ENCODE results near the gene FSTL1. TPM values are rescaled to one million over a fixed set of nuclear protein-coding genes. Genes with fewer than 3 reads are reported as not detected.

Gene FSTL1
- total RNA-seq, 5 donors from 2014 or later (not counting 1 experiment from before 2014, with no cell fraction given): 0.76 to 5.1 (median 1.5) TPM

DNA sequence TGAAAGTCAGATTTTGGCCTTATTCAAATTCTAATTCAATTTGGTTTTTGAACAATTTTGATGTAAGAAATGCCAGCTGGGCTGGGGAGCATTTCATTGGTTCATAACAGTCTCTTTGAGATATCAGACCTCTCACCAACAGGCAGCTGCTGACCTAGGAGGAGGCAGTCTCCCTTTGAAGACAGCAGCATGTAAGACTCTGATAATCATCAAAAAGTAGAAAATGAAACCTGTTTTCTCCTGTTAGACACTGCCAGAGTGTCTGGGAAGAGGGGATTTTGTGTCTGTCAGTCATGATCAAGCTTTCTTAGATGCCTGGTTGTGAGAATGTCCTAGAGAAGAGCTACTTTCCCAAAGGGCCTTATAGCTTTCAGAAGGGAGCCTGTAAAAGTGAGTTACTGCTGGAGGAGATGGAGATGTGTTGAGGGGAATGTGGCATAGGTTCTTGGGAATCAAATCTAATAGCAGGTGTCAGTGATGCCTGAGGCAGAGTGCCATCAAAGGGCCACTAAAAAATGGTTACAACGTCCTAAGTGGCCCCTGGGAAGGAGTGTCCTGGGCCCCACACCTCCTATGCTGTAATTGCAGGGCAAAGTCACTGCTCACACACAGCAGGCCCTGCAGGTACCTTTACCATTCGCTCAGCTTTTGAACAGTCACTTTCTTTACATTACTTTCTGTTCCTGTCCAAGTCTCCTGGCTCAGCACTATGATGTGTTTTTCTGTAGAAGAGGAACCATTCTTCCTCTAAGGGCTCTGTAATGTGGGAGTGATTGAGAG lies 43.1 kb downstream of the FSTL1 start:
- H3K9me3 ChIP-seq: no peaks in the 10 kb centered on the region
- H3K27me3 Mint-ChIP-seq: peaks cover 0 to 3% of the 10 kb centered on the region in 2 donors
- no peak overlapping the region for H3K4me3 ChIP-seq (ENCODE audit: control insufficient read depth in 1 of 2, extremely low read depth in 1 of 2, low read length in 1 of 2)
- no peaks in the 10 kb centered on the region for H3K4me1 ChIP-seq (ENCODE audit: control insufficient read depth in 1 of 2, extremely low read depth in 1 of 2, insufficient read depth in 2 of 2, low read length in 2 of 2)
- H3K4me3 Mint-ChIP-seq: no peak overlapping the region
- ChIA-PET POLR2A (no interaction called here), CTCF (interaction anchor here (1.1 to 2.2 kb wide), 2 partner anchors 9 to 10 kb away, joined by 5 to 9 read pairs; no protein-coding TSS in a partner anchor)
- H3K27ac ChIP-seq (ENCODE audit: low read length): no peak overlapping the region
- no peak for DNase-seq
- H3K27me3 ChIP-seq (replicated peaks in 1 of 2; ENCODE audit: control insufficient read depth in 2 of 2, extremely low read depth in 1 of 2, insufficient read depth in 2 of 2, low read length in 1 of 2): no peaks in the 10 kb centered on the region
- H3K4me1 Mint-ChIP-seq: no peaks in the 10 kb centered on the region
- no peaks in the 10 kb centered on the region for H3K36me3 ChIP-seq (ENCODE audit: control insufficient read depth in 2 of 2, extremely low read depth in 1 of 2, insufficient read depth in 1 of 2, low read length in 1 of 2)
- H3K9me3 Mint-ChIP-seq: no peaks in the 10 kb centered on the region
- no peak for ATAC-seq (replicated peaks in 1 of 4)
- H3K36me3 Mint-ChIP-seq: no peaks in the 10 kb centered on the region
- 33% methylated on average over 1 of the region's 2 CpGs for WGBS (ENCODE audit: insufficient coverage)
- no peak overlapping the region for H3K27ac Mint-ChIP-seq

DNA sequence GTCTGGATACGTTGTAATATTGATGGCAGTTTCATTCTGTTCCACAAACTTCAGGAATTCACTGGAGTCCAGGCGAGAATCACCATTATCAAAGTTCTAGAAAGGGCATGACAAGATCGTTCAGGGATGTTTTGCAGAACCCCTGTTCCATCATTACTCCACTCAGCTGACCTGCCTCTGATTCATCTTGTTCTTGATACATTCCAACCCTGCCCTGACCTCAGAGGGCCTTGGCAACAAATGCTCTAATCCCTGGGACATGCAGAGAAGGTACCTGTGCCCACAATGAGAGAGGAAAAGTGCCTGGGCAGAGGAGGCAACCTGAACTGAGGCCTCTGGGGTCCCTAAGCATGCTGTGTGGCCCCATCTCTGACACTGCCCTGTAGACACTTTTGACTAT lies 45.9 kb downstream of the FSTL1 start:
- no peak overlapping the region for H3K27ac ChIP-seq (ENCODE audit: low read length)
- ATAC-seq (replicated peaks in 1 of 4): no peak
- ChIA-PET CTCF (interaction anchor here in 1 of 2 donors (1.5 kb wide), 1 partner anchor 13 kb away, joined by 6 read pairs; no protein-coding TSS in a partner anchor), POLR2A (no interaction called here)
- H3K4me3 ChIP-seq (ENCODE audit: control insufficient read depth in 1 of 2, extremely low read depth in 1 of 2, low read length in 1 of 2): no peak overlapping the region
- Mint-ChIP-seq H3K36me3 (no peaks in the 10 kb centered on the region), H3K27me3 (peaks cover 0 to 4% of the 10 kb centered on the region in 2 donors), H3K27ac (no peak overlapping the region), H3K4me1 (no peaks in the 10 kb centered on the region), H3K9me3 (no peaks in the 10 kb centered on the region), H3K4me3 (no peak overlapping the region)
- H3K9me3 ChIP-seq: no peaks in the 10 kb centered on the region
- H3K36me3 ChIP-seq (ENCODE audit: control insufficient read depth in 2 of 2, extremely low read depth in 1 of 2, insufficient read depth in 1 of 2, low read length in 1 of 2): no peaks in the 10 kb centered on the region
- no peaks in the 10 kb centered on the region for H3K27me3 ChIP-seq (replicated peaks in 1 of 2; ENCODE audit: control insufficient read depth in 2 of 2, extremely low read depth in 1 of 2, insufficient read depth in 2 of 2, low read length in 1 of 2)
- no peaks in the 10 kb centered on the region for H3K4me1 ChIP-seq (ENCODE audit: control insufficient read depth in 1 of 2, extremely low read depth in 1 of 2, insufficient read depth in 2 of 2, low read length in 2 of 2)
- no peak for DNase-seq
- WGBS (ENCODE audit: insufficient coverage): 83% methylated on average over 2 of the region's 3 CpGs

DNA sequence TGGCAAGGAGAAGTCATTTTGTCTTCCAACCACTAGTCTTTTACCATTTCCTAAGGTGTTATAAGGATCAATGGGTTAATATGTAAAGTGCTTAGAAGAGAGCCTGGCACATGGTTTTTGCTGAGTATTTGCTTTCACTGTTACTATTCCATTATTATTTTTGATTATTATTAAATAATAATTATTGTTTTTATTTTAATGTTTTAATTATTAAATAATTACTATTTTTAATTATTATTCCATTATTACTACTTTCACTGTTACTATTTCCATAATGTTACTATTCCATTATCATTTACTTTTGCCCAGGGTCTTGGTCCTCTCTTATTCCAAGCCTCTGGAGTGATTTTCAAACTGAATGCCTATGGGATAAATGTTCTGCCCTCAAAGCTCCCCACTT lies 48.5 kb downstream of the FSTL1 start:
- no peak overlapping the region for H3K4me3 ChIP-seq (ENCODE audit: control insufficient read depth in 1 of 2, extremely low read depth in 1 of 2, low read length in 1 of 2)
- Mint-ChIP-seq H3K4me1 (no peaks in the 10 kb centered on the region), H3K27me3 (peaks cover 0 to 4% of the 10 kb centered on the region in 2 donors), H3K36me3 (no peaks in the 10 kb centered on the region), H3K9me3 (no peaks in the 10 kb centered on the region), H3K4me3 (no peak overlapping the region), H3K27ac (no peak overlapping the region)
- no peak overlapping the region for H3K27ac ChIP-seq (ENCODE audit: low read length)
- CTCF ChIA-PET: no interaction called here
- H3K27me3 ChIP-seq (replicated peaks in 1 of 2; ENCODE audit: control insufficient read depth in 2 of 2, extremely low read depth in 1 of 2, insufficient read depth in 2 of 2, low read length in 1 of 2): no peaks in the 10 kb centered on the region
- POLR2A ChIA-PET: no interaction called here
- DNase-seq (no peak), ATAC-seq (replicated peaks in 1 of 4) (no peak)
- H3K9me3 ChIP-seq: no peaks in the 10 kb centered on the region
- H3K4me1 ChIP-seq (ENCODE audit: control insufficient read depth in 1 of 2, extremely low read depth in 1 of 2, insufficient read depth in 2 of 2, low read length in 2 of 2): no peaks in the 10 kb centered on the region
- no peaks in the 10 kb centered on the region for H3K36me3 ChIP-seq (ENCODE audit: control insufficient read depth in 2 of 2, extremely low read depth in 1 of 2, insufficient read depth in 1 of 2, low read length in 1 of 2)

DNA sequence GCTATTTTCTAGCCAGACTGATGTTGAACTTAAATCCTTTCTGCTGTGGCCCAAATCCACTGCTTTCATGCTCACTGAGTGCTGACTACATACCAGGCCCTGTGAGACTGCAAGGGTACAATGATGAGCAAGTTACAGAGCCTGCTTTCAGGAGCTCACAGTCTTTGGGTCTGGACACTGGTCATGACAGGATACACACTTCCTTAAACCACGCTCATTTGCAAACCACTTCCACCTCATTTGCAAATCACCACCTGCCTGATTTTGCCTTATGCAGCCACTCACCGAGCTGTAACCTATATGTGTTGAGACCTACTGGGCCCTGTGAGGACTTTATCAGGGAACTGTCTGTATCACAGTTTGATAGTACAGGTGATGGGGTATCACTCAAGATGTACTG lies 51.4 kb downstream of the FSTL1 start:
- Histone ChIP-seq H3K4me1 (ENCODE audit: control insufficient read depth in 1 of 2, extremely low read depth in 1 of 2, insufficient read depth in 2 of 2, low read length in 2 of 2) (no peaks in the 10 kb centered on the region), H3K27me3 (replicated peaks in 1 of 2; ENCODE audit: control insufficient read depth in 2 of 2, extremely low read depth in 1 of 2, insufficient read depth in 2 of 2, low read length in 1 of 2) (peaks cover 0 to 3% of the 10 kb centered on the region in 2 experiments), H3K9me3 (no peaks in the 10 kb centered on the region), H3K27ac (ENCODE audit: low read length) (no peak overlapping the region), H3K4me3 (ENCODE audit: control insufficient read depth in 1 of 2, extremely low read depth in 1 of 2, low read length in 1 of 2) (no peak overlapping the region), H3K36me3 (ENCODE audit: control insufficient read depth in 2 of 2, extremely low read depth in 1 of 2, insufficient read depth in 1 of 2, low read length in 1 of 2) (no peaks in the 10 kb centered on the region)
- Mint-ChIP-seq H3K36me3 (no peaks in the 10 kb centered on the region), H3K27me3 (peaks cover 0 to 7% of the 10 kb centered on the region in 2 donors), H3K27ac (no peak overlapping the region), H3K4me1 (no peaks in the 10 kb centered on the region), H3K9me3 (no peaks in the 10 kb centered on the region), H3K4me3 (no peak overlapping the region)
- ATAC-seq (replicated peaks in 1 of 4) (no peak), DNase-seq (no peak)
- WGBS (ENCODE audit: insufficient coverage): 75% methylated on average over 1 of the region's 2 CpGs
- ChIA-PET POLR2A (no interaction called here), CTCF (no interaction called here)

DNA sequence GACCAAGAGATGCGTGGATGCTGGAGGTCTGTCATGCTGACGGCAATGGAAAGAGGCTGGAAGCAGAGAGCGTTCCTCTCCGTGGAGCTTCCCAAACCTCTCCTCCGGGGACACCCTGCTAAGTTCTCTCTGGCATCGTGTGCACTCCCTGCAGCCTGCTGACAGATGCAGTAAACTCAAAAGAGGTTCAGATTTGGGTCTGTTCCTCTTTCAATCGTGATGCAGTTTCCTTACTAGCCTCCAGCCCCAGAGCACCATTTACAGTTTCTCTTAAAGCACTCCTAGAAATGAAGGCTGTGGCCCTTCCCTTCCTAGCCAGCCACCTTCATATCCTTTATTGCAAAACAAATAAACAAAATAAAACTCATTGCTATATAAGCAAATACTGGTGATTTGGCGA lies 54.3 kb downstream of the FSTL1 start:
- no peaks in the 10 kb centered on the region for H3K4me1 ChIP-seq (ENCODE audit: control insufficient read depth in 1 of 2, extremely low read depth in 1 of 2, insufficient read depth in 2 of 2, low read length in 2 of 2)
- no peak overlapping the region for H3K27ac ChIP-seq (ENCODE audit: low read length)
- H3K27me3 Mint-ChIP-seq: peaks cover 0 to 3% of the 10 kb centered on the region in 2 donors
- CTCF ChIA-PET: interaction anchor here in 1 of 2 donors (0.6 kb wide), 1 partner anchor 202 kb away, joined by 3 read pairs; no protein-coding TSS in a partner anchor
- no peaks in the 10 kb centered on the region for H3K36me3 ChIP-seq (ENCODE audit: control insufficient read depth in 2 of 2, extremely low read depth in 1 of 2, insufficient read depth in 1 of 2, low read length in 1 of 2)
- H3K27me3 ChIP-seq (replicated peaks in 1 of 2; ENCODE audit: control insufficient read depth in 2 of 2, extremely low read depth in 1 of 2, insufficient read depth in 2 of 2, low read length in 1 of 2): peaks cover 0 to 3% of the 10 kb centered on the region in 2 experiments
- H3K9me3 Mint-ChIP-seq: no peaks in the 10 kb centered on the region
- POLR2A ChIA-PET: no interaction called here
- H3K4me3 Mint-ChIP-seq: no peak overlapping the region
- 85% methylated on average over 8 of the region's 8 CpGs for WGBS (ENCODE audit: insufficient coverage)
- DNase-seq: no peak
- no peak overlapping the region for H3K27ac Mint-ChIP-seq
- no peaks in the 10 kb centered on the region for H3K4me1 Mint-ChIP-seq
- no peaks in the 10 kb centered on the region for H3K9me3 ChIP-seq
- H3K4me3 ChIP-seq (ENCODE audit: control insufficient read depth in 1 of 2, extremely low read depth in 1 of 2, low read length in 1 of 2): no peak overlapping the region
- no peaks in the 10 kb centered on the region for H3K36me3 Mint-ChIP-seq
- ATAC-seq (replicated peaks in 1 of 4): no peak

DNA sequence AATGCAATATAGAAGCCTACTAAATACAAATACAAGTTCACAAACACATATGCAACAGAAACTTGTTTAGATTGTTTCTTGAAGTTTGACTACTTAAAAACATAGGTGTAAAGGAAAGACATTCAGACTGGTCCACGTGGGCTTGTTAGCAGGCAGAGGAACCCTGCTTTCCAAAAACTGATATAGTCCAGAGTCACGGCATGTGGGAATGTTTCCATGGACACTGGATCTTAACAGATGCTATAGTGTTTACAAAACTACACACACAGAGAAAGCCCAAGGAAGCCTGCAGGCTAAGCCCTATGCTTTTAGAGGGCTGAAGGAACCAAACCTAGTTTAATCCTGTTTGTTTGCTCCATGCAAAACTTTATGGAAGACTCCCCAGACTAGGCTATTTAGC lies 56.4 kb downstream of the FSTL1 start:
- H3K36me3 ChIP-seq (ENCODE audit: control insufficient read depth in 2 of 2, extremely low read depth in 1 of 2, insufficient read depth in 1 of 2, low read length in 1 of 2): no peaks in the 10 kb centered on the region
- H3K27me3 ChIP-seq (replicated peaks in 1 of 2; ENCODE audit: control insufficient read depth in 2 of 2, extremely low read depth in 1 of 2, insufficient read depth in 2 of 2, low read length in 1 of 2): peaks cover 0 to 3% of the 10 kb centered on the region in 2 experiments
- H3K9me3 ChIP-seq: no peaks in the 10 kb centered on the region
- Mint-ChIP-seq H3K4me1 (no peaks in the 10 kb centered on the region), H3K27ac (no peak overlapping the region), H3K27me3 (peaks cover 0 to 3% of the 10 kb centered on the region in 2 donors), H3K4me3 (no peak overlapping the region), H3K36me3 (no peaks in the 10 kb centered on the region), H3K9me3 (no peaks in the 10 kb centered on the region)
- no CpG with 5 or more reads among the region's 2 CpGs for WGBS (ENCODE audit: insufficient coverage)
- H3K27ac ChIP-seq (ENCODE audit: low read length): no peak overlapping the region
- no peak overlapping the region for H3K4me3 ChIP-seq (ENCODE audit: control insufficient read depth in 1 of 2, extremely low read depth in 1 of 2, low read length in 1 of 2)
- ATAC-seq (replicated peaks in 1 of 4) (no peak), DNase-seq (no peak)
- POLR2A ChIA-PET: no interaction called here
- CTCF ChIA-PET: no interaction called here
- H3K4me1 ChIP-seq (ENCODE audit: control insufficient read depth in 1 of 2, extremely low read depth in 1 of 2, insufficient read depth in 2 of 2, low read length in 2 of 2): no peaks in the 10 kb centered on the region

All from T-cell (primary cell).